Ramos (cell line): ENCODE results near the gene HOXB7.

Experiments used
- in situ Hi-C: fragments of 300-500 bp; cut with MboI; formaldehyde crosslinking; loops from one replicate; pipeline ENCODE4 v1.14.3; 2022; ENCODE audit warnings: low sequenced_read_pairs; ENCODE audit not compliant: unreplicated experiment

The HOXB7 gene

DNA sequence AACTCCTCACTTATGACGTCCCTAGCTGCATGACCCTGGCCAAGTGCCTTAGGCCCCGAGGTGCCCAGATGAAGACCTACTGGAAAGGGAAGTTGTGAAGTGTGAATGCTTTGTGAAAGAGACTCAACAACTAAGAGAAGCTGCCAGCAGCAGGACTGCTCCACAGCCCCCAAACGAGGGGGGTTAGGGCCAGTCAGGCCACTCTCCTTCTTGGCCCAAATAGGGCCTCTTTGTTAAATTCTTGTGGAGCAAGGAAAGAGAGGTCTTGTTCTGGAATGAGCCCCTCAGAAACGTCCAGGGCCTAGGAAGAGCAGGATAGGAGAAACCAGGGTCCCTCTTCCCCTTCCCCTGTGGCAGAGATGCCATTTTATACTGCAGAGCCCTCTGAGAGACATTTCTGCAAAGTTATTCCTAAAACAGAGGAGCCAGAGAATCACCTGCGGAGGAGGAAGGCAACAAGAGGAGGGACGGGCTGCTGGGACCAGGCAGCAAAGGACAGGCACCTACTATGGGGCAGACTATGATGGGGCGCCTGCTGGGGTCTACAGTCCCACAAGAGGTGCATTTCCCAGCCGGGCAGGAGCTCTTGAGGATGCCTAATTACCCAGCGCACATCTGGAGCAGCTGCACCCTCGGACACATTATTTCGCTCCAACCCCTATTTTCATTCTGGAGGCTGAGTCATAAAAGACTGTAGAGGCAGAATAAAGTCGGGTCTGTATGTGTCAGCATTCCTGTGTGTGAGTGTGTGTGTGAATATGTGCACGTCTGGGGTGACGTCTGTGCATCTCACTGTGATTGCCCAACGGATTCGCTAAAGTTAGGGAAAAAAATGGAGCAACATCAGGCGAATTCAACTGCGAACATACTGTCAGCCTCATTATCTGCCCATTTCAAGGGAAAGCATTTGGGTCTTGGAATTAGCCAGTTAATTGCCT lies 26.8 kb upstream of the HOXB7 start:
- in situ Hi-C loops: no loop called here

- in situ Hi-C loops: no loop called here
Observed at GRCh38 chr17:48636177-48637018, 25.6 kb upstream of the HOXB7 start.

GRCh38 chr17:48634493-48635208 lies 23.8 kb upstream of the HOXB7 start:
- in situ Hi-C loops: no loop called here

DNA sequence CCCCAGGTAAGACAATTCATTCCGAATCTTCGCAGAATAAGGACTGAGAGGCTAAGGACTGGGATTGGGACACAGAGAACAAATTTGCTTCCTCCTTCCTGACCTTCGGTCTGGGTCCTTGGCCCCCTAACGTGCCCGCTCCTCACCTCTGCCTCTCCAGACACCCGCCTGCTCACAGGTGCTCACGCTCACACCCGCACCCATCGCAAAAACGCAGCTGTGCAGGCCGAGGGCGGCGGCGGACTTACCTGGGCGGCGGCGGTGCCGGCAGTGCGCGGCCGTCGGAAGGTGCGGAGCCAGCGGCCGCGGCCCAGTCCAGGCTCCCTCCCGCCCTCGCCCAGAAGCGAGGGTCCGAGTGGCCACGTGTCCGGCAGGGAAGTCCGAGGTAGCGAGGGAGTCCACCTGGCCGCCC lies 22.5 kb upstream of the HOXB7 start:
- in situ Hi-C loops: no loop called here

DNA sequence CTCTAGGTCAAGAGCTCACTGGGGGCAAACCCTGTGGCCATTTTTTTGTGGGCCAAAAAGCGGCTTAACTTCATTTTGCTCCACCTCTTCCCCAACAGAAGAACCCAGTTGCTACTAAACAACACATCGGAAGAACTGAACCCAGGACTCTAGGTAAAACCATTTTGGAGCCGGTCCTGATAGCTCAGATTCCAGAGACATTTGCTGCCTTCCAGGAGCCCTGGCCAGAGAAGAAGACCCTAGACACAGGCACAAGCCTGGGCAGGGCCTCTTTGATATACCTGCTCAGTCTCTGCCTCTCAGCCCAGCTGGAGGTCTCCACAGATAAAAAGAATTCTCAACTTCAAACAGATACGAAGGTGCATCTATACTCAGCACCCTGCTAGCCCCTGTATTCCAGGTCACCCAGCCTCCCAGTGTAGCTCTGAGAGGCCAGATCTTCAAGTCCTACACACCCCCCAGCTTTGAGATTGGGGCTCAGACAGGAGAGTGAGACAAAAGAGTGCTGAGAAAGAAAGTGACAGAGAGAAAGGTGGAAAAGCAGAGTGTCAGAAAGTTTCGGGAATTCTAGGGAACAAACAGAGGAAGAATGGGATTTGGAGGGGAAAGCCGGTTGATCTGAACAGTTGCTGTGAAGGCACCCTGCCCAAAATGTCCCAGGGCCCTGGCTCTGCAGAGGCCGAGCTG lies 21.9 kb upstream of the HOXB7 start:
- in situ Hi-C loops: no loop called here

GRCh38 chr17:48631693-48632578 lies 21.1 kb upstream of the HOXB7 start:
- in situ Hi-C loops: no loop called here

DNA sequence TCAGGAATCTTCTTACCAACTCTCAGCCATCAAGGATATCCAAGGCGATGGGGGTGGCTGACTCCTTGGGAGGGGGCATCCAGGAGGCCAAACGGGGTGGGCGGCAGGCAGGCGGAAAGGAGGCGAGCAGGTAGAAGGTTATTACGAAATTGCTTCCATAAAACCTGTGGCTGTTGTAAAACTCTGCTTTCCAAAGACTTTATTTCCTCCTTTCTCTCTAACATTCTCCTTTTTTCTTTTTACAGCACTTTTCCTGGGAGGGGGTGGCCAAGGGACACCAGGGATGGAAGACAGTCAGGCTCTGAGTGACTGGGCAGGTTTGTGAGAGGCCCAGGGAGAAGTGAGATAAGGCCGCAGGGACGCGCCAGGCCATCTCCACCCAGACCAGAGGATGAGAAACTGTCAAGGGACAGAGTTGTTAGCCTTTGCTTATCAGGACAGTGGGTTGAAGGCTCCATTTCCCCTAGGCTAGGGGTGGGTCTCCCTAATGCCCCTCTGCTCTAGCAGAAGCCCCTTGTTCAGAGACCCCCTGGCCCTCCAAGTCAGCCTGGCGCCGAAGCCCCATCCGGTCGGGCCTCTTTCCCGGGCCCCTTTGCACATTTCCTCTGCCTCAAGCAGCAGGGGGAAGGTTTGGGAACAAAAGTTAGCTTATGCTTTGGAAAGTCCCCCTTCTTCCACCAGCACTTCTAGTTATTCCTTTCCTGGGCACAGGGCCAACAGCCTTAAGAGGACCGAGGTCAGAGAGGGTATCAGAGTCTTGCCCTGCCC lies 20.3 kb upstream of the HOXB7 start:
- in situ Hi-C loops: no loop called here

DNA sequence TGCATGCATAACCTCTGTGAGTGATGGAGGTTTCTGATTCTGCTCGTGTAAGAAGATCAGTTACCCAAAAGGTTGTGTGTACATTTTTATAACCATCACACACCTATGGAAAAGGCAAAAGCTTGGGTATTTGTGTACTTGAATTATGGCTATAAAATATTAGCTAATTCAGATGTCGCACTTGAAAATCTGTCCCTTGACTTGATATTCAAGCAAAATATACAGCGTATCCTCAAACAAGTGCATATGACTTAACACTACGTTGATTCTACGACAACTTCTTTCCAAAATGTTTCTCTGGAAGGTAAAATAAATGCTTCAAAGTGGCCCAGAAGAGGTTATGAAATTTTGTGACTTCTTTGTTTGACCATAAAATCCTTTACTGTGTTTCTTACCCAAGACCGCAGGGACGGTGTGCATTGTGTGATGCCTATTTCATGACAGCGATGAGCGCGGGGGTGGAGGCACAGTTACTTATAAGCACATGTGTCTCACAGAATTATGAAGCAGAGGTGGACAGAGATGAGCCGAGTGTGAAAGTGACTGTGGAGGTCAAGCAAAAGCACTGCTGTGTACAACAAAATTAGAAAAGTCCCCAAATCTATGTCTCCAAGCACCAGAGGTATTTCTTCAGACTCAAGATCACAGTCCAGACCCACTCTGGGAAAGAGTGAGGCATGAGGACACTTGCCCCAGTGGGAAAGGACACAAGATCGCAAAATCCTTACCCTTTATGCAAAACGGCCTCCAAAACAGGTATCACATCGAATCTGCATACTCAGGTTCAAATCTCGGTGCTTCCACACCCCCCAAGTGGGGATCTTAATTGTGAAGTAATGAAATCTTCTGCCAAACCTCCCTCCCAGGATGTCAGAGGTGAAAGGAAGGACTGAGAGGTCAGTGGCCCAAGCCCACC lies 19.4 kb upstream of the HOXB7 start:
- in situ Hi-C loops: no loop called here

DNA sequence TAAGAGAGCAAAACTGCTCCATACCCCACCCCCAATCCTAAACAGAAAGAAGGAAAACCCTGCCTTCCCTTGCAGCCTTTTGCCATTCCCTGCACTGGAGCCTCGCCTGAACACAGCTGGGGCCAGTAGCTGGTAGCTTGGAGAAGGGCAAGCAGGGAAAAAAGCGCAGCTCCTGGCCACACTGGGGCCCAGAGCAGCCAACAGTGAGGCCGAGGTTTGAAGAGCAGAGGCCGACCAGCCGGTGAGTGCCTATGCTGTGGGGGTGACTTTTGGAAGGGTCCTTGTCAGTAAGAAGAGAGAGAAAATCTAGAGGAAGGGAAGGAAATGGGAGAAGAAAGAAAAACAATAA lies 18.6 kb upstream of the HOXB7 start:
- in situ Hi-C loops: no loop called here

GRCh38 chr17:48628649-48629410 lies 18.0 kb upstream of the HOXB7 start:
- in situ Hi-C loops: no loop called here

DNA sequence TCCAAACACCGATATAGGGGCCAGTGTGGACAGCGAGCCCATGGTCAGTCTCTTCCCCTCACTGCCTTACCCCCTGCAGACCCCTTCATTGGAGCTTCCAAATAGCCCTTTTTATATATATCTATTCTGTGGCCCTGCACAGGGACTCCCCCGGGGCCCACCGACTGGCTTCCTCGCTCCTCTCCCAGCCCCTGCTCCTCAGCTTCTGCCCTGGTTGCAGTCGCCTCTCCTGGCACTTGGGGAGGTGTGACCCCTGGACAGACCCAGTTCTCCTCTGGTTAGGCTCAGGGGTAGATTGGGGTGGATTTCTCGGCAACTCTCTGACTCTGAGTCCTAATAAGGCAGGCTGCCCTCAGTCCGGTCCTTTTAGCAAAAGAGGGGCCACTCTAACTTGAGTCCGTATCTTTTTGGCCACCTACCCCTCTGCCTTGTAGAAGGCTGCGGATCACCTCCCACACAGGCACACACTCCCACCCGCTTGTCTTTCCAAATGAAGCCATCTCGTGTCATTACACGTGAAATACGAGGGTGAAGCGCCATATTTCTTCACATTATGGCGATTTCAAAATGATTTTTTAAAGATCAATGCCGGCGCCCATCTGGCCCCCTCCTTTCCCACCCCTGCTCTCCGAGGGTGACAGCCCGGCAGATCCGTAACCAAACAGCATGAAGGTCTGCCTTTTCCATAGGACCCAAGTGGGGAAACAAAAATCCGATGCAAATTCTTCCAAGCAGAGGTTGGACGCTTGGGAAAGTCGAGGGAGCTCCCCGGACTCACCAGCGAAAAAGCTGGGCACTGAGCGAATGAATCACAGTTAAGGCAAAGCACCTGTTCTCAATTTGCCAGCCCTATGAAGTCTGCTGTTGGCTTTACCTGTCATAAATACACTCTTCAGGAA lies 17.1 kb upstream of the HOXB7 start:
- in situ Hi-C loops: no loop called here

GRCh38 chr17:48627118-48627597 lies 16.3 kb upstream of the HOXB7 start:
- in situ Hi-C loops: no loop called here

GRCh38 chr17:48626245-48627117 lies 15.7 kb upstream of the HOXB7 start, which contains the start of gene HOXB9:
TSS of gene HOXB9 (minus strand) at chr17:48626358. CDS start at chr17:48626269, 89 bp downstream.
- in situ Hi-C loops: no loop called here

DNA sequence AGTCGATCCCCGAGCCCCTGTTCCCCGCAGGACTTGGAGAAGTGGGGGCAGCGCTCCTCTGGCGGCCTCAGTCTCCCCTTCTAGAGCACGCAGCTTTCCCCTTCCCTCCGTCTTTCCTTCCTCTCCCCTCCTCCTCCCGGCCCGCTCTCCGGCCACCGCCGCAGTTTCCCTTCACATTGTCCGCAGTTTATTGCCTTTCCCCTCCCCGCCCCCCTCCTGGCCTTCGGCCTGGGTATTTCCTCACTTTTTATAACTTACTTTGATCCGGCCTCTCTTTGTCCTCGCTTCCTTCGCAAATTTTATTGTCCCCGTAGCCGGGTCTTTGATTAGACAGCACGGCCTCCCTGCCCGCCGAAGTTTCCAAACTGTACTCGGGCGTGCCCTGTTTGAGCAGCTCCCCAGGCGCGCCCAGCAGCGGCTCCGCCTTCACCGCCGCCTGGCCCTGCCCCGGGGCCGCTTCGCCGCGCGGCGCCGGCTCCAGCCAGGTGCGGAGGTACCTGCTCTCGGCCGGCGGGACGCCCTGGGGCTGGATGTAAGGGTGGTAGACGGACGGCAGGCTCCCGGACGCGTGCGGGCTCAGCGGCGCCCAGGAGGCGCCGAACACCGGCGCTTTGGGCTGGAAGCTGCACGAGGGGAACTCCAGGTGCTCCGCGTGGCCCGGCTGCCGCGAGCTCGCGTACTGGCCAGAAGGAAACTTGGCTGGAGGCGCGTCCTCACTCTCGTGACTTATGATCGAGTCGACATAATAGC lies 14.9 kb upstream of the HOXB7 start:
- in situ Hi-C loops: no loop called here
